SK-N-SH (cell line): ENCODE data around the gene IQGAP2. TPM values are rescaled to one million over a fixed set of nuclear protein-coding genes. Genes with fewer than 3 reads are reported as not detected.

ENCODE experiments used
- CTCF ChIA-PET: fragments of 300-600, 350-600 bp; formaldehyde crosslinking; extraction: SDS; loops from one replicate; lab custom pipeline; 2021; lab: Yijun Ruan, JAX
- POLR2A ChIA-PET: fragments of 350-600 bp; sonication (Branson Sonifier 250); formaldehyde crosslinking; extraction: SDS; loops from one replicate; lab custom pipeline; 2020; ENCODE audit warnings: antibody characterized with exemption, inconsistent platforms; lab: Yijun Ruan, JAX
- DNase-seq: peaks from one replicate; pipeline ENCODE4 v3.0.0; 2012
- H2AFZ ChIP-seq: fragments of 200-600 bp; sonication (generic); 2 replicates; pipeline ENCODE4 v1.8.1; 2016; ENCODE audit warnings: antibody characterized with exemption, mild to moderate bottlenecking, low read depth
- H3F3A ChIP-seq: fragments of 200-600 bp; sonication (generic); replicated peaks from 2 replicates; pipeline ENCODE3; 2016; ENCODE audit warnings: antibody characterized with exemption, mild to moderate bottlenecking; ENCODE audit not compliant: insufficient read depth
- H3K27ac ChIP-seq, 2 experiments: fragments of 200-500 bp in 1 of 2; fragments of 200-600 bp in 1 of 2; sonication (Bioruptor generic) in 1 of 2; sonication (generic), shearing (Covaris generic) in 1 of 2; 2 replicates each; pipeline versions ENCODE4 v1.5.1 to v1.6.1; 2014 to 2016; ENCODE audit warnings: low read depth in 2 of 2, inconsistent platforms in 1 of 2, low read length in 1 of 2, mild to moderate bottlenecking in 1 of 2, mixed read lengths in 1 of 2
- H3K27me3 ChIP-seq: fragments of 200-600 bp; sonication (generic), shearing (Covaris generic); 2 replicates; pipeline ENCODE4 v1.6.1; 2016; ENCODE audit warnings: mixed run types; ENCODE audit not compliant: insufficient read depth
- H3K36me3 ChIP-seq, 2 experiments: fragments of 200-500 bp in 1 of 2; fragments of 200-600 bp in 1 of 2; sonication (Bioruptor generic) in 1 of 2; sonication (generic) in 1 of 2; replicated peaks in 1 of 2; 2 replicates each; pipeline versions ENCODE3 to v1.5.1; 2014 to 2016; ENCODE audit warnings: low read length in 1 of 2, mild to moderate bottlenecking in 1 of 2; ENCODE audit not compliant: insufficient read depth in 2 of 2, control insufficient read depth in 1 of 2
- H3K4me1 ChIP-seq, 2 experiments: fragments of 200-500 bp in 1 of 2; fragments of 200-600 bp in 1 of 2; sonication (Bioruptor generic) in 1 of 2; sonication (generic), shearing (Covaris generic) in 1 of 2; 2 replicates each; pipeline versions ENCODE4 v1.5.1 to v1.6.1; 2014 to 2016; ENCODE audit warnings: low read depth in 1 of 2, low read length in 1 of 2, mixed run types in 1 of 2; ENCODE audit not compliant: insufficient read depth in 2 of 2, control insufficient read depth in 1 of 2
- H3K4me2 ChIP-seq: fragments of 200-600 bp; sonication (generic), shearing (Covaris generic); 2 replicates; pipeline ENCODE4 v1.6.1; 2017; ENCODE audit warnings: mixed run types
- H3K4me3 ChIP-seq, 2 experiments: fragments of 200-500 bp in 1 of 2; fragments of 200-600 bp in 1 of 2; sonication (Bioruptor generic) in 1 of 2; sonication (generic), shearing (Covaris generic) in 1 of 2; 2 replicates each; pipeline versions ENCODE4 v1.5.1 to v1.8.1; 2014 to 2016; ENCODE audit warnings: low read depth in 2 of 2, inconsistent platforms in 1 of 2, low read length in 1 of 2, mild to moderate bottlenecking in 1 of 2, mixed read lengths in 1 of 2, moderate library complexity in 1 of 2
- H3K79me2 ChIP-seq: fragments of 200-600 bp; sonication (generic); 2 replicates; pipeline ENCODE4 v1.8.1; 2017; ENCODE audit warnings: mild to moderate bottlenecking; ENCODE audit not compliant: insufficient read depth
- H3K9ac ChIP-seq: fragments of 200-600 bp; sonication (generic); 2 replicates; pipeline ENCODE4 v1.6.1; 2017; ENCODE audit warnings: mixed run types
- H3K9me2 ChIP-seq: fragments of 200-600 bp; sonication (generic); 2 replicates; pipeline ENCODE4 v1.6.1; 2017; ENCODE audit warnings: mixed run types
- H3K9me3 ChIP-seq: fragments of 200-600 bp; sonication (generic); 2 replicates; pipeline ENCODE4 v1.6.1; 2017; ENCODE audit warnings: mixed run types, mild to moderate bottlenecking, moderate library complexity
- H4K20me1 ChIP-seq: fragments of 200-600 bp; sonication (generic); 2 replicates; pipeline ENCODE4 v1.6.1; 2017; ENCODE audit warnings: mild to moderate bottlenecking, mixed run types; ENCODE audit not compliant: insufficient read depth
- CTCF ChIP-seq: fragments of 200-600 bp; sonication (generic); IDR thresholded peaks from 2 replicates; pipeline ENCODE4 v1.6.1; 2017; ENCODE audit warnings: antibody characterized with exemption, mild to moderate bottlenecking, moderate library complexity
- ELF1 ChIP-seq: IDR thresholded peaks from 2 replicates; pipeline ENCODE4 v1.4.0; 2012
- EP300 ChIP-seq, 2 experiments: IDR thresholded peaks; 2 replicates each; pipeline versions ENCODE4 v1.4.0 to v1.6.1; 2012; ENCODE audit warnings: borderline replicate concordance in 1 of 2, low read depth in 1 of 2, low read length in 1 of 2
- EZH2phosphoT487 ChIP-seq: fragments of 200-600 bp; sonication (generic); IDR thresholded peaks from 2 replicates; pipeline ENCODE4 v1.6.1; 2017; ENCODE audit warnings: low read depth, mixed run types, mild to moderate bottlenecking, antibody characterized with exemption, moderate library complexity, borderline replicate concordance
- FOXM1 ChIP-seq: IDR thresholded peaks from 2 replicates; pipeline ENCODE4 v1.4.0; 2012; ENCODE audit warnings: low read depth, mild to moderate bottlenecking
- IRF3 ChIP-seq: fragments of 150-350 bp; IDR thresholded peaks from 2 replicates; pipeline ENCODE4 v1.6.1; 2016; ENCODE audit warnings: mild to moderate bottlenecking, low read depth, low read length
- JUND ChIP-seq: IDR thresholded peaks from 2 replicates; pipeline ENCODE4 v1.4.0; 2012
- MXI1 ChIP-seq: IDR thresholded peaks from 2 replicates; pipeline ENCODE4 v1.6.1; 2012; ENCODE audit warnings: mild to moderate bottlenecking, low read depth, low read length, improper control_type of control experiment
- NFIC ChIP-seq: IDR thresholded peaks from 2 replicates; pipeline ENCODE4 v1.4.0; 2012; ENCODE audit warnings: borderline replicate concordance
- NRF1 ChIP-seq: IDR thresholded peaks from 2 replicates; pipeline ENCODE4 v1.6.1; 2012; ENCODE audit warnings: low read depth, mild to moderate bottlenecking, low read length
- RAD21 ChIP-seq: IDR thresholded peaks from 2 replicates; pipeline ENCODE4 v1.6.1; 2012; ENCODE audit warnings: mild to moderate bottlenecking, low read length
- REST ChIP-seq: IDR thresholded peaks from 2 replicates; pipeline ENCODE4 v1.6.1; 2012; ENCODE audit warnings: mild to moderate bottlenecking, low read depth, low read length, moderate library complexity
- RXRA ChIP-seq: IDR thresholded peaks from 2 replicates; pipeline ENCODE4 v1.4.0; 2012; ENCODE audit warnings: low read depth, mild to moderate bottlenecking, borderline replicate concordance
- TEAD4 ChIP-seq: IDR thresholded peaks from 2 replicates; pipeline ENCODE4 v1.4.0; 2012; ENCODE audit warnings: mild to moderate bottlenecking, borderline replicate concordance; ENCODE audit not compliant: insufficient read depth
- WGBS: methylation state at CpG from one replicate; pipeline ENCODE4 v1.1.6; 2017; ENCODE audit warnings: low lambda C conversion rate; 5-methylcytosine and 5-hydroxymethylcytosine counted together
- polyA plus RNA-seq, 3 experiments: library from polyadenylated mRNA; depleted of rRNA; stranded (reverse); fragments of >200 nt; gene quantifications; 2 replicates each; pipeline ENCODE4 v1.2.3, GENCODE V29; 2012
- TF ChIP-seq, protein P1 (sequence below): fragments of 150-350 bp; IDR thresholded peaks from 2 replicates; pipeline ENCODE4 v1.6.1; 2017; ENCODE audit warnings: antibody characterized with exemption, low read length, low read depth, borderline replicate concordance

IQGAP2 gene
- polyA plus RNA-seq, 1 of the 3 experiments (the other 2 are of a cell fraction): 2.1 TPM

GRCh38 chr5:76744632-76745031 lies 341.5 kb downstream of the IQGAP2 start:
- Histone ChIP-seq H2AFZ (no peak overlapping the region), H3K9me2 (no peaks in the 10 kb centered on the region), H4K20me1 (no peaks in the 10 kb centered on the region), H3K9ac (no peak overlapping the region), H3F3A (no peaks in the 10 kb centered on the region), H3K27ac (no peak overlapping the region), H3K27me3 (no peaks in the 10 kb centered on the region), H3K4me1 (peaks cover under 1 to 5% of the 10 kb centered on the region in 2 experiments; a peak in 2 of 4 replicates), H3K79me2 (no peaks in the 10 kb centered on the region), H3K36me3 (no peaks in the 10 kb centered on the region), H3K9me3 (no peaks in the 10 kb centered on the region), H3K4me3 (no peak overlapping the region), H3K4me2 (no peak overlapping the region)
- no peak for TF ChIP-seq RXRA
- TF ChIP-seq JUND: no peak
- TF ChIP-seq NFIC: no peak
- TF ChIP-seq FOXM1: no peak
- no peak for TF ChIP-seq REST
- no peak for TF ChIP-seq IRF3
- POLR2A ChIA-PET: no interaction called here
- WGBS: 75% methylated on average over 2 of the region's 2 CpGs
- CTCF ChIA-PET: interaction anchor here (0.5 kb wide), 1 partner anchor 39 kb away, joined by 3 read pairs; no protein-coding TSS in a partner anchor
- DNase-seq: no peak

DNA sequence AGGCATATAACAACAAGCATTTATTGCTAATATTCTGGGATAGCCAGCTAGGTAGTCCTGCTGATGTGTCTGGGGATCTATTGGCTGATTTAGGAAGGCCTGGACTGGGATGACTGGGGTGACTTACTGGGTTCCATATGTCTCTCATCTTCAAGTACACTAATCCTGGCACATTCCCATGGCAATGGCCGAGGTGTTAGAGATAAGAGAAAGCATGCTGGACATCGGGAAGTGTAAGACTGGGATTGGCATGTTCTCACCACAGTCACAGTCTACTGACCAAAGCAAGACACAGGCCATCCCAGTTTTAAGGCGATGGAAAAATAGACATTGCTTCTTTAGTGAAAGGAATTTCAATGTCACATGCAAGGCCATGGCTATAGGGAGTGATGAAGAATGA lies 342.6 kb downstream of the IQGAP2 start:
- Histone ChIP-seq H3K36me3 (no peaks in the 10 kb centered on the region), H3K79me2 (no peaks in the 10 kb centered on the region), H3K4me1 (peaks cover 0 to 5% of the 10 kb centered on the region in 2 experiments; a peak in 1 of 4 replicates), H2AFZ (no peak overlapping the region), H3K9me2 (no peaks in the 10 kb centered on the region), H3F3A (no peaks in the 10 kb centered on the region), H4K20me1 (no peaks in the 10 kb centered on the region), H3K4me3 (no peak overlapping the region), H3K27me3 (no peaks in the 10 kb centered on the region), H3K9me3 (no peaks in the 10 kb centered on the region), H3K4me2 (no peak overlapping the region), H3K27ac (no peak overlapping the region), H3K9ac (no peak overlapping the region)
- 88% methylated on average over 3 of the region's 3 CpGs for WGBS
- POLR2A ChIA-PET: no interaction called here
- no peak for DNase-seq
- CTCF ChIA-PET: no interaction called here
- no peak for TF ChIP-seq REST
- TF ChIP-seq MXI1: no peak
- TF ChIP-seq RAD21: no peak
- TF ChIP-seq, protein P1, sequence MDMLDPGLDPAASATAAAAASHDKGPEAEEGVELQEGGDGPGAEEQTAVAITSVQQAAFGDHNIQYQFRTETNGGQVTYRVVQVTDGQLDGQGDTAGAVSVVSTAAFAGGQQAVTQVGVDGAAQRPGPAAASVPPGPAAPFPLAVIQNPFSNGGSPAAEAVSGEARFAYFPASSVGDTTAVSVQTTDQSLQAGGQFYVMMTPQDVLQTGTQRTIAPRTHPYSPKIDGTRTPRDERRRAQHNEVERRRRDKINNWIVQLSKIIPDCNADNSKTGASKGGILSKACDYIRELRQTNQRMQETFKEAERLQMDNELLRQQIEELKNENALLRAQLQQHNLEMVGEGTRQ: no peak
- TF ChIP-seq TEAD4: no peak
- TF ChIP-seq CTCF: no peak
- no peak for TF ChIP-seq EZH2phosphoT487
- TF ChIP-seq NRF1: no peak
- no peak for TF ChIP-seq ELF1
- no peak for TF ChIP-seq EP300 (IDR thresholded peaks at IDR 0.05; ENCODE audit: borderline replicate concordance in 1 of 2, low read depth in 1 of 2, low read length in 1 of 2)
